GM21367 (cell line): ENCODE data around the gene OTOGL.
A peak's percentile ranks its signal among the peaks of the same experiment; 100 is the strongest.

Experiments used
- ATAC-seq: cut with Tn5 transposase; IDR thresholded peaks from one replicate; pipeline ENCODE4 v1.9.1; 2021; ENCODE audit not compliant: unreplicated experiment

OTOGL gene

GRCh38 chr12:80353254-80353653, 253.9 kb downstream of the OTOGL start:
- no peak for ATAC-seq

- no peak for ATAC-seq
Measured at GRCh38 chr12:80356097-80356496, 256.8 kb downstream of the OTOGL start.

- ATAC-seq: no peak
Measured at GRCh38 chr12:80359703-80360102, 260.4 kb downstream of the OTOGL start.

- no peak for ATAC-seq
Measured at GRCh38 chr12:80364056-80364455, 264.7 kb downstream of the OTOGL start.

GRCh38 chr12:80373666-80374065, 274.3 kb downstream of the OTOGL start:
- ATAC-seq: no peak

GRCh38 chr12:80374615-80375014, 275.3 kb downstream of the OTOGL start:
- no peak for ATAC-seq

- ATAC-seq: no peak
Measured at GRCh38 chr12:80377140-80377794, 277.9 kb downstream of the OTOGL start.

- no peak for ATAC-seq
Measured at GRCh38 chr12:80381121-80381520, 281.8 kb downstream of the OTOGL start.

GRCh38 chr12:80382254-80382653, 282.9 kb downstream of the OTOGL start:
- ATAC-seq: no peak

GRCh38 chr12:80400571-80400991, 301.2 kb downstream of the OTOGL start:
- no peak for ATAC-seq

- ATAC-seq: no peak
Measured at GRCh38 chr12:80401191-80401590, 301.9 kb downstream of the OTOGL start.

GRCh38 chr12:80404629-80405028, 305.3 kb downstream of the OTOGL start:
- ATAC-seq: no peak

- no peak for ATAC-seq
Measured at GRCh38 chr12:80406253-80406652, 306.9 kb downstream of the OTOGL start.

- ATAC-seq: no peak
Measured at GRCh38 chr12:80411787-80412186, 312.4 kb downstream of the OTOGL start.

GRCh38 chr12:80412343-80412953, 313.1 kb downstream of the OTOGL start:
- ATAC-seq: peak; percentile 70

GRCh38 chr12:80413462-80413861, 314.1 kb downstream of the OTOGL start:
- ATAC-seq: no peak

- no peak for ATAC-seq
Measured at GRCh38 chr12:80415466-80415865, 316.1 kb downstream of the OTOGL start.

GRCh38 chr12:80419644-80420043, 320.3 kb downstream of the OTOGL start:
- ATAC-seq: no peak

GRCh38 chr12:80420075-80420474, 320.7 kb downstream of the OTOGL start:
- no peak for ATAC-seq

- ATAC-seq: no peak
Measured at GRCh38 chr12:80422550-80422949, 323.2 kb downstream of the OTOGL start.
